ENCODE measurements around the gene ADCY7.
A peak's percentile ranks its signal among the peaks of the same experiment; 100 is the strongest.

ADCY7 gene

DNA sequence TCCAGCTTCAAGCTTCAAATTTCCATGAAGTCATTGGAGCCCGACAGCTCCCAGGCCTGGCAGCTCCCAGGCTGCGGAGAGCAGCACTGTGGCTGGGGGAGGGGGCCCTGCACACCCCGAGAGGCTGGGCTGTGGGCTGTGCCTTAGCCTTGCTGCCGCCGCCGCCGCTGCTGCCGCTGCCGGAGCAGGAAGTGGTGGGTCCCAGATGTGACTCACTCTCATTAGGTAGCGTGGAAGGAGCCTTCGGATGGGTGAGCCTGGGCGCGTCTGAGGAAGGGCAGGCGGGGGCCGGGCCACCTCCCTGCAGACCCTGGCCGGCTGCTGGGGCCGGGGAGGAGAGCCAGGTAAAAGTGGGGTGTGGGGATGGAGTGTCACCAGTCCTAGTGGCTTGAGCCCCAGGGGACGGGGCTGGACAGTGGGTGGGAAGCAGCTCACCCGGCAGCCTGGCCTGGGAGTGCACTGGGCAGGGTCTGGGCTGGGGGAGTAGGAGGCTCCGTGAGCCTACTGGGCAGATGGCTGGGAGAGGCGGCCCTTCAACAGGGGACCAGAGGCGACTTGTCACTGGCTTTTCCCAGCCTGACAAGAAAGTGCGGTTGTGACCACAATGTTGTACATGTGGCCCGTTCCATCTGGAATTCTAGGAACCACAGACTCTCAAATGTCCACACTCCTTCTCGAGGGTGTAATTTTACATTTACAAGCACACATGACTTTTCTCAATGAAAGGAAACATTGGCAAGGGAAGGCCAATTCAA lies at the start of gene ADCY7:
Gene ADCY7, plus strand, starts transcription at position 215 of the 755 bp plus-strand sequence. CDS start 21,629 bp downstream, outside the sequence.
- H3K27ac ChIP-seq (ENCODE audit: low read length), result no peak within 1 kb of the TSS
- H3F3A ChIP-seq (ENCODE audit: insufficient read depth, low read length), result no peaks in the 10 kb centered on the region
- H3K36me3 ChIP-seq (replicated peaks; ENCODE audit: insufficient read depth, low read length), result no peaks in the 10 kb centered on the region
- H4K20me1 ChIP-seq (ENCODE audit: insufficient read depth, low read length), result no peaks in the 10 kb centered on the region
- H2AFZ ChIP-seq (ENCODE audit: low read length), result peak within 1 kb of the TSS; percentile 77
- H3K9me2 ChIP-seq (replicated peaks; ENCODE audit: insufficient read depth, low read length), result no peaks in the 10 kb centered on the region
- no peaks in the 10 kb centered on the region for H3K9me3 ChIP-seq (replicated peaks; ENCODE audit: insufficient read depth, low read length)
- H3K27me3 ChIP-seq (replicated peaks; ENCODE audit: insufficient read depth, low read length), result no peaks in the 10 kb centered on the region
- peak; percentile 81 for DNase-seq
- peak within 1 kb of the TSS; percentile 66 for H3K9ac ChIP-seq (ENCODE audit: low read length)
- H3K79me2 ChIP-seq (ENCODE audit: low read length), result peaks cover 17% of the 10 kb centered on the region; the same call in 1 of the 2 replicates
- peak within 1 kb of the TSS; percentile 73 for H3K4me3 ChIP-seq (ENCODE audit: low read length)
- H3K4me2 ChIP-seq (ENCODE audit: low read depth, low read length), result peak within 1 kb of the TSS; percentile 89
- peaks cover 15% of the 10 kb centered on the region for H3K4me1 ChIP-seq (ENCODE audit: low read length)
- TF ChIP-seq EZH2phosphoT487 (IDR thresholded peaks at IDR 0.05; ENCODE audit: low read length) (no peak), EZH2 (optimal IDR thresholded peaks at IDR 0.05; ENCODE audit: low read depth, low read length) (no peak)
- TF ChIP-seq, protein P1, sequence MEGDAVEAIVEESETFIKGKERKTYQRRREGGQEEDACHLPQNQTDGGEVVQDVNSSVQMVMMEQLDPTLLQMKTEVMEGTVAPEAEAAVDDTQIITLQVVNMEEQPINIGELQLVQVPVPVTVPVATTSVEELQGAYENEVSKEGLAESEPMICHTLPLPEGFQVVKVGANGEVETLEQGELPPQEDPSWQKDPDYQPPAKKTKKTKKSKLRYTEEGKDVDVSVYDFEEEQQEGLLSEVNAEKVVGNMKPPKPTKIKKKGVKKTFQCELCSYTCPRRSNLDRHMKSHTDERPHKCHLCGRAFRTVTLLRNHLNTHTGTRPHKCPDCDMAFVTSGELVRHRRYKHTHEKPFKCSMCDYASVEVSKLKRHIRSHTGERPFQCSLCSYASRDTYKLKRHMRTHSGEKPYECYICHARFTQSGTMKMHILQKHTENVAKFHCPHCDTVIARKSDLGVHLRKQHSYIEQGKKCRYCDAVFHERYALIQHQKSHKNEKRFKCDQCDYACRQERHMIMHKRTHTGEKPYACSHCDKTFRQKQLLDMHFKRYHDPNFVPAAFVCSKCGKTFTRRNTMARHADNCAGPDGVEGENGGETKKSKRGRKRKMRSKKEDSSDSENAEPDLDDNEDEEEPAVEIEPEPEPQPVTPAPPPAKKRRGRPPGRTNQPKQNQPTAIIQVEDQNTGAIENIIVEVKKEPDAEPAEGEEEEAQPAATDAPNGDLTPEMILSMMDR (IDR thresholded peaks at IDR 0.05; ENCODE audit: low read length), result no peak

DNA sequence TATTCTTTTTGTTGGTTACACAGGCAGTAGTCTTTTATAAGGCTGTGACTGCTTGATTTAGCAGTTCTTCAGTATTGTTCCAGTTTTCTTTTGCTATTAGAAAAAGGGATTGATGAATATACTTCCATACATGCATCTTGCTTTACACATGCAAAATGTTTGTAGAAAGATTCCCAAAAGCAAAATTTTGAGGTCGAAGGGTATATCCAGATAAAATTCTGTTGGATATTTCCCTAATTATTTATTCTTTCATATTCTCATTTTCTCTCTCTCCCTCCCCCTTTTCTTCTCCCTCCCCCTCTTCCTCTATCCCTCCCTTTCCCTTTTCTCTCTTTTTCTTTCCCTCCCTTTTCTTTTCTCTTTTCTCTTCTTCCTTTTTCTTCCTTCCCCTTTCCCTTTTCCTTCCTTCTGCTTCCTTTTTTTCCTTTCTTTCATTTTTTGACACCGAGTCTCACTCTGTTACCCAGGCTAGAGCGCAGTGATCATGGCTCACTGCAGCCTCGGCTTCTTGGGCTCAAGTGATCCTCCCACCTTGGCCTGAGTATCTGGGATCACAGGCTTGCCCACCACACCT lies 46.9 kb upstream of the ADCY7 start:
- H3K36me3 ChIP-seq (replicated peaks; ENCODE audit: insufficient read depth, low read length), result no peaks in the 10 kb centered on the region; the same call in 1 of the 2 replicates
- TF ChIP-seq, protein P1 (IDR thresholded peaks at IDR 0.05; ENCODE audit: low read length), result no peak
- TF ChIP-seq EZH2phosphoT487 (IDR thresholded peaks at IDR 0.05; ENCODE audit: low read length), result no peak
- TF ChIP-seq EZH2 (optimal IDR thresholded peaks at IDR 0.05; ENCODE audit: low read depth, low read length), result no peak

DNA sequence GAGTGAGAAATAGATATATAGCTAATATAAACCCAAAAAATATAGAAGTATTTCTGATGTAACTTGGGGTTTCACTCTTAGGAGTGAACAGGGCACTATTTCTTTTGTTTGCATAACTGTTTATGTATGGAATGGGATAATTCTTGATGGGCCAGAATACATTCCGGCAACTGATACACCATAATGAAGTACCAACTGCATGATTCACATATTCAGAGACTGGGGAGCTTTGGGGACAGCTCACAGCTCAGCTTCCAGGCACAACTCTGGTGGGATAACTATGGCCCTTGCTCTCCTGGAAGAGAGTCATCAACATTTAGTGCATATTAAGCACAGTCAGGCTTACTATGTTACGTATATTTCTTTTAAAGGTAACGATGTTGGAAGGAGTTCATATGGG lies 42.1 kb upstream of the ADCY7 start:
- H3K4me1 ChIP-seq (ENCODE audit: low read length), result peaks cover 4% of the 10 kb centered on the region; the same call in 1 of the 2 replicates
- H3K79me2 ChIP-seq (ENCODE audit: low read length), result no peaks in the 10 kb centered on the region
- no peaks in the 10 kb centered on the region for H3K36me3 ChIP-seq (replicated peaks; ENCODE audit: insufficient read depth, low read length)
- no peak overlapping the region for H3K9ac ChIP-seq (ENCODE audit: low read length)
- H3F3A ChIP-seq (ENCODE audit: insufficient read depth, low read length), result no peaks in the 10 kb centered on the region
- H3K27me3 ChIP-seq (replicated peaks; ENCODE audit: insufficient read depth, low read length), result no peaks in the 10 kb centered on the region
- H3K4me3 ChIP-seq (ENCODE audit: low read length), result no peak overlapping the region
- no peak overlapping the region for H3K4me2 ChIP-seq (ENCODE audit: low read depth, low read length)
- no peak for DNase-seq
- no peak overlapping the region for H2AFZ ChIP-seq (ENCODE audit: low read length)
- H4K20me1 ChIP-seq (ENCODE audit: insufficient read depth, low read length), result no peaks in the 10 kb centered on the region
- H3K9me2 ChIP-seq (replicated peaks; ENCODE audit: insufficient read depth, low read length), result no peaks in the 10 kb centered on the region
- TF ChIP-seq, protein P1 (IDR thresholded peaks at IDR 0.05; ENCODE audit: low read length), result no peak
- TF ChIP-seq EZH2 (optimal IDR thresholded peaks at IDR 0.05; ENCODE audit: low read depth, low read length) (no peak), EZH2phosphoT487 (IDR thresholded peaks at IDR 0.05; ENCODE audit: low read length) (no peak)
- H3K27ac ChIP-seq (ENCODE audit: low read length), result no peak overlapping the region
- no peaks in the 10 kb centered on the region for H3K9me3 ChIP-seq (replicated peaks; ENCODE audit: insufficient read depth, low read length)

More for the DNA sequence above, 46.9 kb upstream of the ADCY7 start:
- Histone ChIP-seq H3K27ac (ENCODE audit: low read length) (no peak overlapping the region), H3K9me2 (replicated peaks; ENCODE audit: insufficient read depth, low read length) (no peaks in the 10 kb centered on the region), H2AFZ (ENCODE audit: low read length) (no peak overlapping the region), H3K9ac (ENCODE audit: low read length) (no peak overlapping the region), H3K79me2 (ENCODE audit: low read length) (0 out of 2 replicates have a peak, but pooled peaks cover 4% of the 10 kb centered on the region), H3F3A (ENCODE audit: insufficient read depth, low read length) (no peaks in the 10 kb centered on the region), H3K4me3 (ENCODE audit: low read length) (no peak overlapping the region), H3K27me3 (replicated peaks; ENCODE audit: insufficient read depth, low read length) (no peaks in the 10 kb centered on the region), H3K9me3 (replicated peaks; ENCODE audit: insufficient read depth, low read length) (no peaks in the 10 kb centered on the region), H3K4me1 (ENCODE audit: low read length) (no peaks in the 10 kb centered on the region), H4K20me1 (ENCODE audit: insufficient read depth, low read length) (no peaks in the 10 kb centered on the region), H3K4me2 (ENCODE audit: low read depth, low read length) (no peak overlapping the region)
- no peak for DNase-seq

Measured in MM.1S (cell line).